Mesodermal cell (in vitro differentiated cells): ENCODE results near the gene PTPN14.

Experiments used
- H3K27ac ChIP-seq: 2 replicates; pipeline ENCODE4 v1.7.0; 2013; ENCODE audit warnings: mild to moderate bottlenecking, low read depth, low read length, moderate library complexity; ENCODE audit not compliant: severe bottlenecking
- H3K36me3 ChIP-seq: 2 replicates; pipeline ENCODE4 v1.7.1; 2013; ENCODE audit warnings: mild to moderate bottlenecking, low read length, moderate library complexity; ENCODE audit not compliant: control insufficient read depth, insufficient read depth
- H3K4me1 ChIP-seq: one replicate; pipeline ENCODE4 v1.7.1; 2013; ENCODE audit warnings: mild to moderate bottlenecking, low read length; ENCODE audit not compliant: insufficient read depth, control insufficient read depth, poor library complexity, severe bottlenecking
- H3K4me3 ChIP-seq: 2 replicates; pipeline ENCODE4 v1.7.0; 2013; ENCODE audit warnings: low read length, control low read depth, mild to moderate bottlenecking; ENCODE audit not compliant: insufficient read depth, poor library complexity, severe bottlenecking; ENCODE audit errors: extremely low read depth
- H3K9me3 ChIP-seq: 2 replicates; pipeline ENCODE4 v1.7.1; 2013; ENCODE audit warnings: mild to moderate bottlenecking, low read length, moderate library complexity; ENCODE audit not compliant: control insufficient read depth
- WGBS, 2 experiments: methylation state at CpG; one replicate each; pipeline ENCODE4 v1.1.5; 2013; ENCODE audit warnings: missing lambda C conversion rate in 2 of 2; ENCODE audit not compliant: insufficient coverage in 2 of 2; 5-methylcytosine and 5-hydroxymethylcytosine counted together

The PTPN14 gene

DNA sequence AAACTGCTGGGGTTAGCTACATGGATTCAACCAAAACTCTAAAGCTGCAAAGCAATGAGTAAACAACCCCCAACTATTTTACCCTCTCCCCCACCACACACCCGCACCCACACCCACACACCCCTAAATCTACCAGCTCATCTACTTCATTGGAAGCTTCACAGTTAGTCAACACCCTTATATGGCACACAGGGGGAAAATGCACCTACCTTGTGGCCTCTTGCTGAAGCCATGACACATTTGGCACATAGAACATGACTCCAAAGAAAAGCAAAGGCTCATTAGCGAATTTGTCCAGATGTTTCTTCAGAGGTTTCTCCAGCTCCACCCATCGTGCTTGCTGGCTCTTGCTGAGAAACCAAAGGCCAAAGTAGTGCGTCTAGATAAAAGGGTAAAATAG is 99.8 kb downstream of the PTPN14 start:
- WGBS, 2 experiments, result 100% methylated on average over 3 of the region's 4 CpGs
- peaks cover 24% of the 10 kb centered on the region for H3K36me3 ChIP-seq
- H3K4me1 ChIP-seq, result peaks cover 60% of the 10 kb centered on the region

DNA sequence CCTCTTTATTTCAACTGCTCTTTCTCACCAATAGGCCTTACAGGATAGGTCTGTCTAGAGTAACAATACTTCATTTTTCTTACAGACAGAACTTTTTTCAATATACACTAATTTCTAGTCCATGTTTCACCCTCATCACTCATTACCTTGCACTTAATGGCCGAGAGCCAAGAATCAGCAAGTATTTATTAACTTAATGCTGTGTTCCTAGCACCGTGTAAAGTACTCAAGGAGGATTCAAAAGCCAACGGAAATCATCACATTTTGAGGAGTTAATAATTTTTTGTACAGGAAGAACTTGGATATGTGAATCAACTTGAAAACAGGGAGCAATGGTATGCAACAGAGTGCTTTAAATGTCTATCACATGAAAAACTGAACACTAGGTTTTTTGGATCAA is 102.0 kb downstream of the PTPN14 start:
- H3K9me3 ChIP-seq, result no peaks in the 10 kb centered on the region
- 94 to 100% methylated on average over 2 of the region's 3 CpGs for WGBS, 2 experiments
- no peak overlapping the region for H3K27ac ChIP-seq
- H3K4me1 ChIP-seq, result peaks cover 59% of the 10 kb centered on the region
- H3K4me3 ChIP-seq, result no peak overlapping the region
- peaks cover 24% of the 10 kb centered on the region for H3K36me3 ChIP-seq

More for the DNA sequence above, 99.8 kb downstream of the PTPN14 start:
- Histone ChIP-seq H3K27ac (no peak overlapping the region), H3K9me3 (no peaks in the 10 kb centered on the region), H3K4me3 (no peak overlapping the region)

DNA sequence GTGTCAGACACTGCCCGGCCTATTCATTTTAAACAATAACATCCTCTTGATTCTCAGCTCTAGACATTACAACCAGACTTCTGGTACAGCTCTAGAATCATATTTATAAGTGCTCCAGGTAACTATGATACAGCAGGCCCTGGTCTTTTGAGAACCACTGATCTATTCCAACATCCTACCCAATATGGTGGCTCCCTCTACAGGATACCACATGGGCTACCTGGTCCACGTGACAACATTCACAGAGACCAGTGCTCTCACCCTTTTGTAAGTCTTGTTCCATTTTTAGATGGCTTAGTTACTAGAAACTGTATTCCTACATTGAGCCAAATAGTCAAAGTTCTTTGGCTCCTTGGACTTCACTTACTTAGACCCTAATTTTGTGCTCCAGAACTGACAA is 102.9 kb downstream of the PTPN14 start:
- Histone ChIP-seq H3K4me3 (no peak overlapping the region), H3K4me1 (peaks cover 58% of the 10 kb centered on the region), H3K36me3 (peaks cover 24% of the 10 kb centered on the region), H3K9me3 (no peaks in the 10 kb centered on the region), H3K27ac (no peak overlapping the region)
- 94 to 100% methylated on average over 2 of the region's 2 CpGs for WGBS, 2 experiments

DNA sequence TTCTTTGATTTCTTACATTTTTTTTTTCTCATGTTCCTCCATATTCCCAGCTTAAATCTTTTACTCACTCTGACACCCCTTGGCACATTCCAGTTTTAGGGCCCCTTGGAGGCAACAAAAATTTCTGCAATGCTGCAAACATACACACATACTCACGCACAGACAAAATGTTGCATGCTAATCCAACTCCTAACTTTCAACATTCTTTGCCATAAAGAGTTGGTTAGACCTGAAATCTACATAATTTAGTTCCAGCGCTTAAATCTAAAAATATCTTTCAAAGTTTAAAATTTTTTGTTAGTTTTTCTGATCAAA is 103.9 kb downstream of the PTPN14 start:
- peak overlapping the region; percentile 6 for H3K4me3 ChIP-seq
- peaks cover 24% of the 10 kb centered on the region for H3K36me3 ChIP-seq
- WGBS, 2 experiments, result 78% methylated on average over 1 of the region's 2 CpGs; no CpG with 5 or more reads in 1 of the 2 experiments
- H3K4me1 ChIP-seq, result peaks cover 52% of the 10 kb centered on the region
- H3K27ac ChIP-seq, result peak overlapping the region; percentile 97
- no peaks in the 10 kb centered on the region for H3K9me3 ChIP-seq

DNA sequence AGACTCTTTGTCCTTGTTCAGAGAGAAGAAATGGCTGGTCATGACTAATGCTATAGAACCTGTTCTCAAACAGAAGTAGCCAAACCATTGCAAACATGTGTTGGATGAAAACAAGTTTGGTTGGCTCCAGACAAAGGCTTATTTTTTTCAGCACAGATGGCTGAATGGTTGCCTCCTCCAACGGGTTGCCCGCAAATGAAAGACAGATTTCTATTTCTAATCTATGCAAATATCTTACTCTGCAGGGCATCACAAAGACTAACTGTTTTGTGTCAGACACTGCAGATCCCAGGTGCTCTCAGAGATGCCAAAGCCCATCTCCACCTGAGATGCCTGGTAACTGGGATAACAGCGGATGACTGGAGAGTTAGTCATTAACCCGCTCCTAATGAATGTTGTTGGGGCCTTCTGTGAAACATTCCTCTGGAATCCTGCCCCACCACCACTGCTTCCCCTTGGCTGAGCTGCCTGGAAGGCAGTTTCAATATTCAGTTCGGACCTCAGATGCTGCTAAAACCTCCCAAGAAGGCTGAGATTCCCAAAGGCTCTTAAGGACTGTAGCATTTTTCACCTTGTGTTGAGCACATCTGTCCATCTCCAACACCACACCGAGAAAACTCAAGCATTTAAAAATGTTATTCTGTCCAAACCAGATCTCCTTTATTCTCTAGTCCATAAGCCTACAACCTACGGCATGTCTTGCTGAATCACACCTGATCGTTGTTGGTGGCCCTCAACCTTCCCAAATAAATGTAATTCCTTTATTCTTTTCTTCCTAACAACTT is 104.4 kb downstream of the PTPN14 start:
- Histone ChIP-seq H3K27ac (peak overlapping the region; percentile 97), H3K4me3 (peak overlapping the region; percentile 6), H3K4me1 (peaks cover 51% of the 10 kb centered on the region), H3K9me3 (no peaks in the 10 kb centered on the region), H3K36me3 (peaks cover 22% of the 10 kb centered on the region)
- 26 to 32% methylated on average over 6 to 8 of the region's 8 CpGs for WGBS, 2 experiments

DNA sequence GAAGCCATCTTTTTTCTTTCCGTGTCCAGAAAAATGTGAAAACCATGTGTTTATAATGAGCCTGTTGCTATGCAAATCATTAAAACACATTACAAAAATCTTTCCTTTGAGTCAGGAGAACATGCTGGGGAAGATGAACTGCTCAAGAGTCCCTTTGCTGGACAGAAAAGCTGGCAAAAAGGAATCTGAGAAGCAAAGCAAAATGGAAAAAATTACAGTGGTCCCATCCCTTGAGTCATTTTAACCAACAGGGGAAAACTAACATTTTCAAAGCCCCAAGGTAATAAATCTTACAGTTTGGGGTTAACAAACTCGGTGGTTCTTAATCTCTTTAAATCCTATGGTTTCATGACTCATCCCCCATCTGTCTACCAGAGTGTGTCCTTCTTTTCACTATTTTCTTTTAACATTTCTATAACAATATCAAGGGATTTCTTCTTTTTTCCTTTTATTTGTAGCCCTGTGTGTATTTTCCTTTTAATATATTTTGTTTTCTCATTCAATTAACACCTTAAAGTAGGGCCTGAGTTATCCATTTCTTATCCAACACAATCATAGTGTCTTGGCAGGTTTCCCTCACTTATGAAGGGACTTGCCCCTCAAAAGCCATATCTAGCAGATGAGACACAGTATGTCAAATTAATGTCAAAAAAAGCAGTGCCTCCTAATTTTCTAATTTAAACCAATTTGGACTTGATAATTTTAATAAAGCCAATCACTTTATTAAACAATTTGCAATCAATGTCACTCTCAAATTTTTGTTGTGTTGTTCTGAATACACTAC is 105.4 kb downstream of the PTPN14 start:
- Histone ChIP-seq H3K4me1 (peaks cover 51% of the 10 kb centered on the region), H3K4me3 (no peak overlapping the region), H3K27ac (peak overlapping the region; percentile 97), H3K36me3 (peaks cover 13% of the 10 kb centered on the region), H3K9me3 (no peaks in the 10 kb centered on the region)
- WGBS, 2 experiments, result 29 to 64% methylated on average over 1 of the region's 2 CpGs

DNA sequence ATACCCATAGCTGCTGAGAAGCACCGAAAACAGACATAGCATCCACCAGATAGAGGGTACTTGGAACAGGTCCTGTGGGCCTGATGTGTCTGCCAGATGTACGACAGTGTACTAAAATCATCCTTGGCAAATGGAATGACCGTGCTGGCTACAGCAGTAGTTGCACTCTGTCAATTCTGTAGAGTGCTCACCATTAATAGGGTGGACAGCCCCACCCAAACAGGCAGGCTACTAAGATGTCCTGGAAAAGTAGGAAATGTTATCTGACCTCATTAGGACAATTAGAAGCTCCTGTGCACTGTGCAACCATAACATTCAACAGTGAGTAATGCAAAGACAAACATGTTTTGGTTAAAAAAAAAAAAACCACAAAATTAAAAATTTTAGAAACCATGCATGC is 106.2 kb downstream of the PTPN14 start:
- Histone ChIP-seq H3K9me3 (no peaks in the 10 kb centered on the region), H3K4me3 (no peak overlapping the region), H3K36me3 (peaks cover 8% of the 10 kb centered on the region), H3K27ac (peak overlapping the region; percentile 97), H3K4me1 (peaks cover 57% of the 10 kb centered on the region)
- WGBS, 2 experiments, result 88 to 98% methylated on average over 3 of the region's 3 CpGs

DNA sequence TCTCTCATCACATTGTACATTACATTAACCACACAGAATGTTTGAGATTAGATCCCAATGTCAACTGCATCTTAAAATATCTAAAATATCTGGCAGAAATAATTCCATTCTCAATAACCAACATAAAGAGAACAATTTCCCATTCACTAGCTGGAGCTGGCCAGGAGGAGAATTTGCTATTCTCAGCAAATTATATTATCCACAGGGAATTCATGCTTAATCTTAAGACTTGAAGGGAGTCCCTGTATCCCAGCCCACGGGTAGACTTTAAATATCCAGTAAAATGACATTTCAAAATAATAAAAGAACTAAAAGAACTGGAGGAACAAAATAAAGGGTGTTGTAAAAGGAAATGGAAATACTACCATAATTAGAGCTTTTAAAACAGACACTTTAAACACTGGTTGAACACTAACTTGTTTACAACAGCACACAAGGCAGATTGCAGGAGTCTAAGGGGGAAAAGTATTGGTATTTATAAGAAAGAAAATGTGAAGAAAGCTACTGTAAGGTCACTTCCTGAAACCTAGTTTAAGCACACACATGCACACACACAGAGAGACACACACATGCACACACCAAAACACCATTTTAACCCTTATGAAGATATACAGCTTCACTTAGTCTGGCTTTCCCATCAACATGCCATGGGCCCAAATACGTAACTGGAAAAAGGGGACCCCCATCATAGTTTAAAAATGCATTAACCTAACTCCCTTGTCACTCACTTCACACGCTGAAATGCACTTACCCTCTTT is 107.0 kb downstream of the PTPN14 start:
- Histone ChIP-seq H3K9me3 (no peaks in the 10 kb centered on the region), H3K27ac (no peak overlapping the region), H3K4me3 (no peak overlapping the region), H3K36me3 (peaks cover 3% of the 10 kb centered on the region), H3K4me1 (peaks cover 66% of the 10 kb centered on the region)
- 88 to 100% methylated on average over 1 of the region's 3 CpGs for whole genome bisulfite sequencing, 2 experiments

DNA sequence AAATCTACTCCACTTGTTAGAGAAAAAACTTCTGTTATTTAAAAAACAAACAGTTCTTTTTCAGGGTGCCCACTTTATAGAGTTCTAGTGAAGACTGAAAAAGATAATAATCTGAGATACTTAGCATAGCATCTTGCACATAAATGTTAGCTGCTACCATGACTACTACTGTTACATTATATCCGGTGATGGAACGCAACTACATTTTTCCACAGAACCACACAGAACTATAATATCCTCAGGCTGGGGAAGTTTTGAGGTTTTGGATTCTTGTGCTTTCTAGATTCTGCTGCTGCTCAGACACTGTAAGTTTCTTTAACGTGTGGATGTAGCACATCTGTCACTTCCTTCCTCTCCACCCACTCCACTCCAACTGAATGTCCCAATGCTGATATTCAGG is 110.3 kb downstream of the PTPN14 start:
- H3K27ac ChIP-seq, result peak overlapping the region; percentile 81
- peaks cover 55% of the 10 kb centered on the region for H3K4me1 ChIP-seq
- H3K36me3 ChIP-seq, result no peaks in the 10 kb centered on the region
- no peaks in the 10 kb centered on the region for H3K9me3 ChIP-seq
- H3K4me3 ChIP-seq, result no peak overlapping the region
- 83% methylated on average over 1 of the region's 3 CpGs; no CpG with 5 or more reads in 1 of the 2 experiments for WGBS, 2 experiments

DNA sequence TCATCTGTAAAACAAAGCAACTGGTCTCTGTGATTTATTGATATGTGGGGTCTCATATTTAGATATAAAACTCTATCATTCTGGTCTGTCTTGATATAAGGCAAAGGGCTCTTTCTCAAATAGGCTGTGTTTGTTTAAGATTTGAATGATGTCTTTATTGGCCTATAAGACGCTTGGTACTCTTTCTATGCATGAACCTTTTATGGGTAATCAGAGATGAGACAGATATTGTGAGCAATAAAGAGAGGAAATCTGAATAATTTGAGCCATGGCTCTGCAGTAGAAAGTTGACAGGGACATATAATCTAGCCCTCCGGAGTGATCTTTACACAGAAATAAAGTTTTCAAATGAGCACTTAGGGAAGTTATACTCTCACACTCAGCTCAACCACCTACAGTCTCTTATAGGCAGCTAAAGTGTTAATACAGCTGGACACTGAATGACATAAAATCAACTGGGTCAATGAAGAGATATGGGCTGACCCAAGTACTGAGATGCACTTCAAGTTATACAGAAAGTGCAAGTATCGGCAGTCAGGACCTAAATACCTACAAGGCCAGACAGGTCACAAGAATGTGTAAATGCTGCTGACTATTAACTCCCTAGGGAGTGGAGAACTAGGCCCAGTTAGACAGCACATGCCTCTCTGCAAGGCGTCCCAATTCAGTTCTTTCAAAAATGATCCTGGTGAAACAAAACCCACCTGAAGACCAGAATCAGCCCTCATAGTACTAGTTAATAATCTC is 111.0 kb downstream of the PTPN14 start:
- 73 to 82% methylated on average over 1 to 4 of the region's 4 CpGs for WGBS, 2 experiments
- H3K4me1 ChIP-seq, result peaks cover 49% of the 10 kb centered on the region
- no peak overlapping the region for H3K4me3 ChIP-seq
- H3K9me3 ChIP-seq, result no peaks in the 10 kb centered on the region
- H3K36me3 ChIP-seq, result no peaks in the 10 kb centered on the region
- H3K27ac ChIP-seq, result peak overlapping the region; percentile 81
